ENCODE data around the gene SCRN1.

The SCRN1 gene

DNA sequence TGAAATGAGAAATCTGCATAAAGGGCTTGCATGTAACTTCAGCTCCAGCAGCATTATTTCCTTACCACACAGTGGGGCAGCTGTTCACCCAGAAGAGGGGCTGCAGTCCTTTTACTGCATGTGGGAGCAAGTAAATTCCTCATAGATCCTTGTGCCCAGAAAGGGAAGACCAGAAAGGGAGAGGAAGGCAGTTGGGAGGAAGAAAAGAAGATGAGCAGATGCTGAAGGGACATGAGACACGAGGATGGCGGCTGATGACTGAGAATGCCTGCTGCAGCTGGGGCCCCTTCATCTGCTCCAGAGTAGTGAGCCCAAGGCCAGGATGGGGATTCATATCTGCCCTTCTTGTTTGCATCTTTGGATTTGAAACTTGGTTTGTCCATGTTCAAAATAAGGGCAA, 102.8 kb downstream of the SCRN1 start:
- no peak for DNase-seq

DNA sequence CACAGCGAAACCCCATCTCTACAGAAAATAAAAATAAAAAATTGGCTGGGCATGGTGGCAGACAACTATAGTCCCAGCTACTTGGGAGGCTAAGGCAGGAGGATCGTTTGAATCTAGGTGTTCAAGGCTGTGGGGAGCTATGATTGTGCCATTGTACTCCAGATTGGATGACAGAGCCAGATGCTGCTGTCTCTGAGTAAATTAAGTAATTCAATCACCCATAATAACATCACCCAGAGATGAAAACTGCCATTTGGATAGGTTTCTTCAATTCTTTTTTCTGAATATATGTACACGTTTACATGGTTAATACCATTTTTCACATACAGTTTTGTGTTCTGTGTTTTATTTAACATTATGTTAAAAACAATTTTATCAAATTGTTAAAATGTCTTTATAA, 104.0 kb downstream of the SCRN1 start:
- DNase-seq = no peak

DNA sequence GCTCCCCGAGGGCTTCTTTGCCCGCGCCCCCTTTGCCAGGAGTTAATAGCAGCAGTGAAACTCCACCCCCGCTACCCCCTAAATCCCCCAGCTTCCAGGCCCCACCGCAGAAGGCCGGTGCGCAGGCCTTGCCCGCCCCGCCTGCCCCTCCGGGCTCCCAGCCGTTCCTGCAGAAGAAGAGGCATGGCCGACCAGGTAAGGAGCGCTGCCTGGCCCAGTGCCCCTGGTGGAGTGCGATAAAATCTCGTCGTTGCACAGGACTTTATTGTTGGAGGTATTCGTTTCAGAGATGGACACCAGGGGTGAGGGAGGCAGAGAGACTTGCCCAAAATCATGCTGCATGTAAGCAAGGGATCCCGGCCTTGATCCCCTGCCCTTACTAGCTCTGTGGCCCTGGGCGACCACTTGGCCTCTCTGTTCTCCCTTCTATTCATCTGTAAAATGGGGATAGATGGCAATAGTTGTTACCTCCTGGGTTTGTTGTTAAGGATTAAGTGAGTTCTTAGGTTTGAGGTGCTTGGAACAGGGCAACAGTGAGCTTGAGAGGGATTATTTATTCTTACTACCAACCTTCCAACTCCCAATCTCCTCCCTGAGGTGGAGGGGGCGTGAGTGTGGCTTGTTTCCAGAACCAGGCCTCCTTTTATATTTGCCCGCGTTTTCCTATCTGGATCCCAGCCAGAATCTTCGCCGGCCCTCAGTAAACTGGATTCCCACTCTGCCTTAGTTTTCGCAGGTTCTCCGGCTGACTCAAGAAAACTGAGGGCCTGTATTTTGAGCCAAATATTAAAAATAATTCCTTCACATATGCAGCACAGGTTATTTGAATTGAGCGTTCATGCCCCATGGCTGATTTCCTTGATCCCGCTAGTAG, 105.0 kb downstream of the SCRN1 start:
- DNase-seq = no peak

DNA sequence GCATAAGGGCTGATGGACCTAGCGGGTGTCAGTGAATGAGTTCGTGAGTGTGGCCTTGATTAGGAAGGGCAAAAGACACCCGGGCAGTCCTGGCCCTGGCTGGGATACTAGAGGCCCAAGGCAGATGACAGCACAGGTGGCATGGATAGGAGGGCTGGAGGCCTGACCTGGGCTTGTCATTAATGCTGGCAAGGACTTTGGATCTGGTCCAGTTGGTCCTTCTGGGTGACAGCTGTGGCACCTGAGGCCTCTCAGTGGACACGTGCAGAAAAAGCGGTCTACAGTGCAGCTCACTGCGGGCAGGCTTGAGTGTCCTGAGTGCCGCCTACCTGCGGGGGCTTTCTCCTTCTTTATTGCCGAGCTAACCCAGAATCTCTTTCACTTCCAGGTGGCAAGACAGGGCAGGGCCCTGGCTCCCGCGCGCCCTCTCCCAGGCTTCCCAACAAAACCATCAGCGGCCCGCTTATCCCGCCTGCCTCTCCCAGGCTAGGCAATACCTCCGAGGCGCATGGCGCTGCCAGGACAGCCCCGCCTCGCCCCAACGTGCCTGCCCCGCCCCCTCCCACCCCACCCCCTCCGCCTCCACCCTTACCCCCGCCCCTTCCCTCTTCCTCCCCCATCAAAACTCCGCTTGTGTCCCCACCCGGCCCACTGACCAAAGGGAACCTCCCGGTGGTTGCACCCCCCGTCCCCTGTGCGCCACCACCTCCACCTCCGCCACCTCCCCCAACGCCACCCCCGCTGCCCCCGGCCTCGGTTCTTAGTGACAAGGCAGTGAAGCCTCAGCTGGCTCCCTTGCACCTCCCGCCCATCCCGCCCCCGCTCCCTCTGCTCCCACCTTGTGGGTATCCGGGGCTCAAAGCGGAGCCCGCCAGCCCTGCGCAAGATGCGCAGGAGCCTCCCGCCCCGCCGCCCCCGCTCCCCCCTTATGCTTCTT, 105.9 kb downstream of the SCRN1 start:
- DNase-seq = no peak

DNA sequence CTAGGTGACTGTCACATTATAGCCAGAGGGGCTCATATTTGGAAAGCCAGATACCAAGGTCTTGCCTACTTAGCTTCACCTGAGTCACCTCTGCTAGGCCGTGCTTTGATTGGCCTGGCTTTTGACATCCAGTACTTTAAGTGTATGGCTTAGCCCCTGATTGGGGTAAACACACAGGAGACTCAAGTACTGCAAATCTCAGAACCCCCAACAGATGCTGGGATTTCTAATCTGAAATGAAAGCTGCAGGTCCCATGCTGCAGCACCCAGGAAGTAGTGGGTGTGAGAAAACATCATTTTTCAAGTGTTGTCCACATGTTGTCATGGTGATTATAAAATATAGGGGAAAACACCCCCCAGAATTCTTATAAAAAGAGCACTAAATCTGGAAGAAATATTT, 107.1 kb downstream of the SCRN1 start:
- no peak for DNase-seq

DNA sequence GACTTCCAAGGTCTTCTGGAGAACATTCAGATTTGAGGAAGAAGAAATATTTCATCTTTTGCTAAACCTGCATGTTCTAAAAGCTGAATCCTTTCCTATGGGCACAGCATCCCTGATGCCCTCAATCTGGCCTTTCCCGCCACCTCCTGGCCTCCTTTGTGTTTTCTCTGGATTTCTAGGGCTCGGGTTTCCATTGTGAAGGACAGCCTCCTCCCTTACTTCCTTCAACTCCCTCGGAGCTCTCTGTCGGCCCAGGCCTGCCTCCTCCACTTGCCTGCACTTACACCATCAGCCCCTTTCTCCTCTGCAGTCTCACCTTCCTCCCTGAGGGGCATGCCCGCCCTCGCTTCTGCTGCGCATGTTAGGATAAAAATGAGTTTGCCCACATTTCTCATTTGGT, 107.9 kb downstream of the SCRN1 start:
- no peak for DNase-seq

DNA sequence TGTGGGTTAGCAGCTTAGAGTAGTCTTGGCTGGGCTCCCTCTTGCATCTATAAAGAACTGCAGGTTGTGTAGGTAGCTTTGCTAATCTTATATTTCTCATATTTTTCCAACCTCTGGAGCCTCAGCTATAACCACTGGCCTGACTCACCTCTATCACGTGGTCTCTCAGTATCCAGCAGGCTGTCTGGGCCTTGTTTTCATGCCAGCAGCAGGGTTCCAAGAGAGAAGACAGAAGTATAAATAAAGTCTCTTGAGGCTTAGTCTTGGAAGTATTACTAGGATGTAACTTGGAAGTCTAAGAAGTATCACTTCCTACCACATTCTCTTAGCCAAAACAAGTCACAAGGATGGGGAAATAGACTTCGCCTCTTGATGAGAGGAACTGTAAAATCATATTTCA, 110.0 kb downstream of the SCRN1 start:
- no peak for DNase-seq

DNA sequence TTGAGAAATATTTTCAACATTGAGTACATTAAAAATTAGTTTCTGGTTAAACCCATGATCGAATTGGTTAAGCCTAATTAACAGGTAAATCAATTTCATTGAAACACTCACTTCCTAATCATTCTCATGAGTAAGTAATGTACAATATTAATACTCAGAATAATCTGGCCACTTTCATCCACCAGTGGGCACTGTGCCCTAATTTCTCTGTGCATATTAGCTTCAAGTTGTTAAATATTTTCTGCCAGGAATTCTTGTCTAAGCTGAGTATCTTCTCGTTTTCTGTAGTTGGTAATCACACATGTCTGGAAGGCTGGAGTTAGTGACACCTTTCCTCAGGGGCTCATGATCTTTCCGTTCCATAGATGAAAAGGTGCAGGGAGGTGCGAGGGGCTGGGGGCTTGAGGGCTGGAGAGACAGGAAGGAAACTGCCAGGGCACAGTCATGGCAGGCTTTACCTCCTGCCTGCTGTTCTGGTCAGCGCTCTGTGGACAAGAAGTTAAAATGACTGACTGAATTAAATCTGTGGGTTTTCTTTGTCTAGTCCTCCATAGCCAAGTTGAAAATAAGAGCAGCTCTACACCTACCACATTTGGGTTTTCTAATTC, 111.4 kb downstream of the SCRN1 start:
- peak; percentile 13 for DNase-seq

DNA sequence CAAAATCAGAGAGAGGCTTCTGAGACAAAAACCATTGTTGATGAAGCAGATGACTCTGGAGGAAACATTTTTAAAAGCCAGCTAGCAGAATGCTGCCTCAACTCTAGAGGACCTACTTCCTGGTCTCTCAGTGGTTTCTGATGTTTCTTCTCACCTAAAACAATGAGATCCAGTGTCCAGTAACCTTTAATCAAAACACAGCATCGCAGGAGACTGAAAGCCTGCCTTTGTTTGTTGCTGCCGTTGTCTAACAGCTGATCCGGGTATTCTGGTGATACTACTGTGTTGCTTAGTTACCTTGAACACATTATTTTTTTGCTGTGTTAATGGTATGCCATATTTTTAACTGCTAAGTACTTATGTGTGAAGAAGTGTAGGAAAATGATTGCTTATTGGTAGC, 112.4 kb downstream of the SCRN1 start:
- no peak for DNase-seq

DNA sequence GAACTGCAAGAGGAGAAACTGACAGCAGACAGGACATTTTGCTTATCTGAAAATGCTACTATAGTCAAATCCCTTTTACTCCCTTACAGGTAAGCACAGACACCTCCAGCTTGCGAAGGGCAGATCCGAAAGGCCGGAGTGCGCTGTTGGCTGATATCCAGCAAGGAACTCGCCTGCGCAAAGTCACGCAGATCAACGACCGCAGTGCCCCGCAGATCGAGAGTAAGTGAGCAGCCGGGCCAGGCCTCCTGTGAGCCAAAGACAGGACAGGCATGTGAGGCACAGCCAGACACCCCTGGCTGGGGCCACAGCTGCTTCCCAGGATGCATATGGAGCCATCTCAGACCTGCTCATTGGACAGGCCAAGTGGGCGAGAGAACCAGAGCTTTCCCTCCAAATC, 113.9 kb downstream of the SCRN1 start:
- DNase-seq = no peak

DNA sequence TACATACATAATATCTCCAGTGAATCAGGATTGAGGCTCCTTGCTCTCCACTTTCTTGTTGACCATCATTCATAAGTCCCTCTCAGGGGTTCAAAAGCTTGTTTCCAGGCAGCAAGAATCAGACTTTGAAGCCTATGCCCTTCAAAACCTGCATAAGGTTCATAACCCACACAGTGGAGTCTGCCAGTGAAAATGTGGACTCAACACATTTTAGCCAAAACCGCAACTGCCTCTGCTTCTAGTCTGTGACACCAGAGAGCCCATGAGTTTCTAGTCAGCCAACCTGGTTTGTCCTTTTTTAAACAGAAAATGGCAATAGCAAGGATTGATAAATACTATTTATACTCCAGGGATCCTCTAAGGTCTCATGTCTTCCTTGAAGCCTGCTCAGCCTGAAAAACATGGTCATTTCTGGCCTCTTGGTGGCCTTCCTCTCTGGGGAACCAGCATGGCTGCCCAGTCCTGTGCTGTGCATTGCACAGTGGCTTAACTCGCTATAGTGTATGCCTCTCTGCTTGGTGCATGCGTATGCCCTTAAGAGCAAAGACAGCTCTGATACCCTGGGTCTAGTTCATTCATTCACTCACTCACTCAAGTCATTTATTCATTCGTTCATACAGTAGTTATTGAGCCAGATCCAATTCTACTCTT, 115.8 kb downstream of the SCRN1 start:
- DNase-seq = no peak

DNA sequence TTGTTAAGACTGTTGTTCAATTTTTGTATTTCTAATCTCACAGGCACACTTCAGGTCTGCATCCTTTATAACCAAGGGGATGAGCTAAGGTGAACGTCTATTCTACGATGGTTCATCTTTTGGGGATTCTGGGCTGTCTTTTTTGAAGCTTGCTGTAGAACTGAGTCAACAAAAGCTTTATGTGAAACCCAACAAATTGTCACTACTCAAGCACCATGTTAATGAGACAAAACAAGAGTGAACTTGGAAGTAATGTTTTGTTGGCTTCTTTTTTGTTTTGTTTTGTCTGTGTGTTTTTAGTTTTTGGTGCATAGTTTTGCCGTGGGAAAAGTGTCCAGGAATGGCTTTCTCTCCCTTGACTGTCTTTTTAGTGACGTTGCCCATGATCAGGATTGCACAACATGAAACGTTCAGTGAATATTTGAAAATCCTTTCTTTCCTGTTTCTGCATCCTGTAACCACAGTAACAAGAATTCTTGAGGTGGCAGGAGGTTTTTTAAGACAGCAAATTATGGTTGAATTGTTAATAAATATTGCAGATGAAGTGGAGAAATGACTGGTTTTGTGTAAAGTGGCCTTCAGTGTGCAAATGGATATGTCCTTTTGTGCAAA, 117.7 kb downstream of the SCRN1 start:
- no peak for DNase-seq

Data from stimulated activated CD4-positive, alpha-beta T cell treated with anti-CD3 and anti-CD28 coated beads, Interleukin-4, amount 100 ng/mL, for 1 hour (primary cell).